ENCODE data around the gene ZNF280D.

Gene ZNF280D

GRCh38 chr15:56744701-56745683 is 11.7 kb upstream of the ZNF280D start:
- DNase-seq: peak; percentile 18

GRCh38 chr15:56741541-56741940 is 8.2 kb upstream of the ZNF280D start:
- no peak for DNase-seq

GRCh38 chr15:56739964-56740640 is 6.8 kb upstream of the ZNF280D start:
- no peak for DNase-seq

- DNase-seq: no peak
Observed at GRCh38 chr15:56739474-56739873, 6.2 kb upstream of the ZNF280D start.

- DNase-seq: no peak
Observed at GRCh38 chr15:56737791-56738190, 4.5 kb upstream of the ZNF280D start.

GRCh38 chr15:56736881-56737707 is 3.8 kb upstream of the ZNF280D start:
- DNase-seq: no peak

- peak; percentile 38 for DNase-seq
Observed at GRCh38 chr15:56736308-56736707, 3.0 kb upstream of the ZNF280D start.

GRCh38 chr15:56735589-56735988 is 2.3 kb upstream of the ZNF280D start:
- no peak for DNase-seq

- peak; percentile 26 for DNase-seq
Observed at GRCh38 chr15:56734013-56734635, 815 bp upstream of the ZNF280D start.

GRCh38 chr15:56732886-56733135 is 498 bp downstream of the ZNF280D start:
- DNase-seq: no peak

- peak; percentile 41 for DNase-seq
Observed at GRCh38 chr15:56732135-56732885, 999 bp downstream of the ZNF280D start.

GRCh38 chr15:56731548-56731947 is 1.8 kb downstream of the ZNF280D start:
- no peak for DNase-seq

GRCh38 chr15:56729561-56729960 is 3.7 kb downstream of the ZNF280D start:
- no peak for DNase-seq

- DNase-seq: no peak
Observed at GRCh38 chr15:56725386-56725785, 7.9 kb downstream of the ZNF280D start.

- no peak for DNase-seq
Observed at GRCh38 chr15:56724232-56724631, 9.1 kb downstream of the ZNF280D start.

- no peak for DNase-seq
Observed at GRCh38 chr15:56723787-56724186, 9.5 kb downstream of the ZNF280D start.

- peak; percentile 33 for DNase-seq
Observed at GRCh38 chr15:56719774-56720555, 13.3 kb downstream of the ZNF280D start.

GRCh38 chr15:56719021-56719612 is 14.2 kb downstream of the ZNF280D start:
- DNase-seq: no peak

GRCh38 chr15:56718560-56718959 is 14.7 kb downstream of the ZNF280D start:
- DNase-seq: no peak

- no peak for DNase-seq
Observed at GRCh38 chr15:56716334-56716733, 17.0 kb downstream of the ZNF280D start.

GRCh38 chr15:56715220-56715619 is 18.1 kb downstream of the ZNF280D start:
- no peak for DNase-seq
